H7 (cell line): ENCODE results near the gene RGS9BP. TPM values are rescaled to one million over a fixed set of nuclear protein-coding genes. Genes with fewer than 3 reads are reported as not detected.
"Not testable (repeated sequence)": the region's sequence is repeated elsewhere in the genome, so short reads cannot be mapped to it uniquely, and the experiment has no call there.

ENCODE experiments used
- DNase-seq: peaks from one replicate; pipeline ENCODE4 v3.0.0; 2012
- H3K27me3 ChIP-seq: 2 replicates; pipeline ENCODE4 v1.6.0; 2011; ENCODE audit warnings: mild to moderate bottlenecking, low read length; ENCODE audit not compliant: control insufficient read depth, insufficient read depth
- H3K36me3 ChIP-seq: replicated peaks from 2 replicates; pipeline ENCODE4 v1.5.1; 2011; ENCODE audit warnings: low read length; ENCODE audit not compliant: control insufficient read depth, insufficient read depth
- H3K4me3 ChIP-seq: 2 replicates; pipeline ENCODE4 v1.5.1; 2011; ENCODE audit warnings: low read depth, mild to moderate bottlenecking, control low read depth, low read length, moderate library complexity; ENCODE audit not compliant: insufficient read depth
- total RNA-seq: library from RNA; depleted of rRNA; stranded (reverse); fragments of >200 nt; shearing (Covaris generic); gene quantifications from 2 replicates; pipeline ENCODE4 v1.2.3, GENCODE V29; 2014

Gene RGS9BP
- total RNA-seq, 1 experiment from 2014 or later, result 0.35 TPM

DNA sequence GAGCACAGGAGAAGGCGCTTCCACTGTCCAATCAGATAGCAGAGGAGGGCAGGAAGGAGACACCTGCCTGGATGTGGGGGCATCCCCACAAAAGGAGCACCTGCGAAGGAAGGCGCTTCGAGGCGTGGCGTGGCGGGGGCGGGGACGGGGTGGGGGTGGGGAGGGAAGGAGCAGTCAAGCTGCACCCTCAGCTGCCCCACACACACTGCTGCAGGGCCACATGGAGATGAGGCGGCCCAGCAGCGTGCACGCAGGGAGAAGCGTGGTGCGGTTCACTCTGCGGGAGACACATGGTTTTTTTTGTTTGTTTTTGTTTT, 22.1 kb upstream of the RGS9BP start:
- DNase-seq, result peak; percentile 51
- H3K36me3 ChIP-seq, result peaks cover 2% of the 10 kb centered on the region; the same call in 1 of the 2 replicates
- no peak overlapping the region for H3K4me3 ChIP-seq
- H3K27me3 ChIP-seq, result no peaks in the 10 kb centered on the region

DNA sequence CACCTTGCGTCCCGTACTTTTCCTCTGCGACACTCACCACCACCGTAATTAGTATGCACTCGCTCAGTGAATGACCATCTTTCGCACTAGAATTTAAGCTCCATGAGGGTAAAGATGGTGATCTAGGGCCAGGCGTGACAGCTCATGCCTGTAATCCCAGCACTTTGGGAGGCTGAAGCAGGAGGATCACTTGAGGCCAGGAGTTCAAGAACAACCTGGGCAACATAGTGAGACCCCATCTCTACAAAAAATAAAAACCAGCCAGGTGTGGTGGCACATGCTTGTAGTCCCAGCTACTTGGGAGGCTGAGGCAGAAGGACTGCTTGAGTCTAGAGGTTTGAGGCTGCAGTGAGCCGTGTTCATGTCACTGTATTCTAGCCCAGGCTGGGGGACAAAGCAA, 19.3 kb upstream of the RGS9BP start:
- DNase-seq, H3K4me3 ChIP-seq, H3K36me3 ChIP-seq, H3K27me3 ChIP-seq: not testable (repeated sequence)

DNA sequence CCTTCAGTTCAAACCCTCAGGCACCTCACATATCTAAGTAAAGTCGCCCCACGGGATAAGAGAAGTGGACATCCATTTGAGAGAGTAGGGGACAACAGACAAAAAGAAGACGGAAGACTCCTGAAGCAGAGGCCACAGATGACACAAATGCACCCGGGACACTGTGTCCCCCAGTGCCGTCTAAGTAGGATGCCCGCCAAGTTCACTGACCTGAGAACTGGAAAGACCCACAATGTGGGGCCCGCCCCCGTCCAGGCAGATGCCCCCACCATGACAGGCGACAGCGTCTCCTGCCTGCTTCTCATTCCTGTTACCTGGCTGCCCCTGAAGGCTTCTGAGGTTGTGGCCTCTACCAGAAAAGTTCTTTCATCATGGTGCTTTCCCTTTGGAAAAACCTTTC, 17.6 kb upstream of the RGS9BP start:
- no peak overlapping the region for H3K4me3 ChIP-seq
- DNase-seq, result no peak

DNA sequence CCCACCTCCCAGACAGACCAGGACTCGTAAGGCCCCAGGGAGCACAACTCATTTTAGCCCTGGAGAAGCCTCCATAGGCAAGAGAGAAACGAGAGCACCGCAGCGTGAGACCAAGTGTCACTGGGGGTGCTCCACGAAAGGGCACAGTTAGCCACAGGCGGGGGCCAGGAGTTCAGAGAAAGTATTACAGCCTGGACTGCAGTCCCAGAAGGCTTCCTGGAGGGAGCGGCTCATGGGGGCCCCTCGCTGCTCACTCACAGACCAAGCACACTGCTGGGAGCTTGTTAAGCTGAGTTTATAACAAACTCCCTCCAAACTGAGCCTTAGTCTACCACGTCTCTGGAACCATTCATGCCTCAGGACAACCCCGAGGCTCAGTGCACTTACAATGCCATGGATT, 17.1 kb upstream of the RGS9BP start:
- H3K36me3 ChIP-seq, result peaks cover 2% of the 10 kb centered on the region; the same call in 1 of the 2 replicates

More for the DNA sequence above, 17.6 kb upstream of the RGS9BP start:
- no peaks in the 10 kb centered on the region for H3K27me3 ChIP-seq
- peaks cover 2% of the 10 kb centered on the region; the same call in 1 of the 2 replicates for H3K36me3 ChIP-seq

DNA sequence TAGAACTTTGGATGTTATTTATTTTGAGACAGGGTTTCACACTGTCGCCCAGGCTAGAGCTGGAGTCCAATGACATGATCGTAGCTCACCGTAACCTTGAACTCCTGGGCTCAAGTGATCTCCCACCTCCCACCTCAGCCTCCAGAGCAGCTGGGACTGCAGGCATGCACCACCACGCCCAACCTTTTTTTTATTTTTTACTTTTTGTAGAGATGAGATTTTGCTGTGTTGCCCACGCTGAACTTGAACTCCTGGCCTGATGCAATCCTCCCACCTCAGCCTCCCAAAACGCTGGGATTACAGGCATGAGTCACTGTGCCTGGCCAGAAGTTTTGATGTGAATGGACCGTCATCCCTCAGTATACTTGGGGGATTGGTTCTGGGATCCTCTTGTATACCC, 14.3 kb upstream of the RGS9BP start:
- Histone ChIP-seq H3K36me3 (no peaks in the 10 kb centered on the region; the same call in 1 of the 2 replicates), H3K4me3 (no peak overlapping the region), H3K27me3 (no peaks in the 10 kb centered on the region)
- no peak for DNase-seq

More for the DNA sequence above, 17.1 kb upstream of the RGS9BP start:
- no peak for DNase-seq
- no peaks in the 10 kb centered on the region for H3K27me3 ChIP-seq
- H3K4me3 ChIP-seq, result no peak overlapping the region

DNA sequence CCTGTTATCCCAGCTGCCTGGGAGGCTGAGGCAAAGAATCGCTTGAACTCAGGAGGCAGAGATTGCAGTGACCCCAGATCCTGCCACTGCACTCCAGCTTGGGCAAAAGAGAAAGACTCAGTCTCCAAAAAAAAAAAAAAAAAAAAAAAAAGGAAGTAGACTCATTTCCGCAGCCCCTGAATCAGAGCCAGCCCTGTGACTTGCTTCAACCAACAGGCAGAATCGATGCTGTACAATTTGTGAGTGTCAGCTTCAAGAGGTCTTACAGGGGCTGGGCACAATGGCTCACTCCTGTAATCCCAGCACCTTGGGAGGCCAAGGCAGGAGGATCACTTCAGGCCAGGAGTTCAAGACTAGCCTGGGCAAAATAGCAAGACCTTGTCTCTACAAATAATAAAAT, 13.5 kb upstream of the RGS9BP start:
- no peaks in the 10 kb centered on the region for H3K27me3 ChIP-seq
- no peak overlapping the region for H3K4me3 ChIP-seq
- DNase-seq, result no peak
- no peaks in the 10 kb centered on the region; the same call in 1 of the 2 replicates for H3K36me3 ChIP-seq

DNA sequence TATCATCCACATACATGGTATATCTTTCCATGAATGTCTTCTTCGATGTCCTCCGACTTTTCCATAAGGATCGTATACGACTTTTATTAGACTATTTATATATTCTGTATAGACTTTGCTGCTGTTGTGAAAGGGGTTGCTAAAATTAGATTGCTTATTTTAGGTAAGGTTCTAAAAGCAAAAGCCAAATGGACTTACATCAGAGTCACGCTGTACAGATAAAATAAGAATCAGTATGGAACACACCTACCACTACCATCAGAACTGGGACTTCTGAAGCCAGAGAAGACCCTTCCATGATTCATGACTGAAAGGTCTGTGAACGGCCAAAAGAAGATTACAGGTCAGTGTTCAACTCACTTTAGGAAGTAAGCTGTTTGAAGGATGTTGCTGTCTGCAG, 9.6 kb upstream of the RGS9BP start:
- Histone ChIP-seq H3K27me3 (no peaks in the 10 kb centered on the region), H3K4me3 (no peak overlapping the region), H3K36me3 (no peaks in the 10 kb centered on the region; the same call in 1 of the 2 replicates)
- no peak for DNase-seq

DNA sequence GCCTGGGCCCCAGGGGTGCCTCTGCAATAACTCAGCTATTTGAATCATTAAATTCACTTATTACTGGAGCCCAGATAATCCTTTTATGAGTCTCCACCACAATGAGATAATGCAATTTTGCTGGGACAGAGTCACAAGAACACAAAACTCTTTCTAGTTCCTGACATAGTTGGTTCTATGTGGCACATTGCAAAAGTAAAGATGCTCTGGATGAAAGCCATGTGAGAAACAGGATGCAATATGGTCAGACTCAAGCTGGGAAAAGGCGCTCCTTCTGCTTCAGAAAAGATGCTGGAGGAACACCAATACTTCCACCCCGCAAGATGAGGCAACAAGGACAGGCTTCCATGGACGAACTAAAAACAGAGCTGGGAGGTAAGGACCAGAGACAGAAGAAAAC, 6.3 kb upstream of the RGS9BP start:
- H3K27me3 ChIP-seq, result no peaks in the 10 kb centered on the region
- no peak overlapping the region for H3K4me3 ChIP-seq
- DNase-seq, result no peak
- H3K36me3 ChIP-seq, result no peaks in the 10 kb centered on the region; the same call in 1 of the 2 replicates

DNA sequence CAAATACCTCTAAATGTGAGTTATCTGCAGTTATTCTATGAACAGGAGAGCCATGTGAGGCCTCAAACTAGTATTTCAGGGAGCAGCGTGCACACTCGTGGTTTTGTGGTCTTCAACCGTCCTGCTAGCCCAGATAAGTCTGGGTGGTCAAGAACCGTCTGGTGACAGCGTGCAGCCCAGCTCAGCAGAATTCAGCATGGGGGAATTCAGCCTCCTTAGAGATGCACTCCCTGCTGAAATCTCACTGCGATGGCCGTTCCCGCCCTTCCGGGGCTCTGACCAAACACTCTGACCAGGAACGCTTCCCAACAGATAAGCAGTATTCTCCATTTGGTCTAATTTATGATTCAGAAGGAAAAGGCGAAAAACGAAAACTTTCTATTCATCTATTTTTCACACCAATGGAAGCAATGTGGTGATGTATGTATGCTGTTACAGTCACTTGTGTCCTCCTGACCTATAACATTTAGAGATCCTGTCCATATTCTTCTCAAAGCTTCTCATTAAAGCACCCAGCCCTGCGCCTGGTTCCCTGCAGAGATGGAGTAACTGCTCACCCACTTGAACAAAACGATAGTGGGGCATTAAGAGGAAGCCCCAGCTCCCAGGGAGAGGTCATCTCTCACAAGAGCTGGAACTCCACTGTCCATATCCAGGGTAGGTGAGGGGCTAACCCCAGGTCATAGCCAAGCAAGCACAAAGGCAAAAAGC, 3.6 kb upstream of the RGS9BP start:
- H3K4me3 ChIP-seq, result no peak overlapping the region
- DNase-seq, result no peak

DNA sequence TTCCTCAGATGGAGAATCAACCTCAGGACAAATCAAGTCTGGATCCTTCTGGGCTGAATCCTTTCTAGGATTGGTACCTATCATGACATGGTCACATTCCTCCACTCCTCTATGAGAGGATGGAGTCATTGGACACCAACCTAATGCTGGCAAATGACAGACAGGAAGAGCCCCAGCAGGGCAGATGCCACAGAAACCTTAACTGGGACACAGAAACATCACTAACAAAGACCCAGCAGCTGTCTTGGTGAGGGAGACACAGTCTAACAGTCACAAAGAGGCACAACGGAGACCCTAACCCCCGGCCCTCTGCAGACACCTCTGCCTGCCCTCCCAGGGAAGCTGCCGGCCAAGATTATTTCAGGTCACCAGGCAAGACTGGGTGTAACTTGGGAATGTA, 2.8 kb upstream of the RGS9BP start:
- H3K27me3 ChIP-seq, result peaks cover 24% of the 10 kb centered on the region
- H3K4me3 ChIP-seq, result no peak overlapping the region
- DNase-seq, result no peak
- H3K36me3 ChIP-seq, result no peaks in the 10 kb centered on the region

More for the DNA sequence above, 3.6 kb upstream of the RGS9BP start:
- peaks cover 16% of the 10 kb centered on the region for H3K27me3 ChIP-seq
- H3K36me3 ChIP-seq, result no peaks in the 10 kb centered on the region

DNA sequence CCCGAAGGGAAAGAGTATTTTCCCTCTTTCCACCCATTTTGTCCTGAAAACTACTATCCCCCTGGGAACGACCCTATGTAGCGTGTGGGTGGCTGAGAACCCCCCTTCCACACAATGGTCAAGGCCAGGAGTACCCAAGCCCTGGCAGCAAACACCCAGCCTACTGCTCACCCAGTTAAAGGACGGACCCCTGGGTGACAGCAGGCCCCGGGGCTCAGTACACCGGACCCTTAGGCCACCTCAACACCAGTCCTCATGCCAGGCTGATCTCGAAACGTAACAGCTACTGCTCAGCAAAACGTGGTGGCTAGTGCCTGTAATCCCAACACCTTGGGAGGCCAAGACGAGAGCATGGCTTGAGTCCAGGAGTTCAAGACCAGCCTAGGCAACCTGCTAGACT, 2.1 kb upstream of the RGS9BP start:
- Histone ChIP-seq H3K36me3 (no peaks in the 10 kb centered on the region), H3K27me3 (peaks cover 29% of the 10 kb centered on the region), H3K4me3 (no peak overlapping the region)
- DNase-seq, result no peak

DNA sequence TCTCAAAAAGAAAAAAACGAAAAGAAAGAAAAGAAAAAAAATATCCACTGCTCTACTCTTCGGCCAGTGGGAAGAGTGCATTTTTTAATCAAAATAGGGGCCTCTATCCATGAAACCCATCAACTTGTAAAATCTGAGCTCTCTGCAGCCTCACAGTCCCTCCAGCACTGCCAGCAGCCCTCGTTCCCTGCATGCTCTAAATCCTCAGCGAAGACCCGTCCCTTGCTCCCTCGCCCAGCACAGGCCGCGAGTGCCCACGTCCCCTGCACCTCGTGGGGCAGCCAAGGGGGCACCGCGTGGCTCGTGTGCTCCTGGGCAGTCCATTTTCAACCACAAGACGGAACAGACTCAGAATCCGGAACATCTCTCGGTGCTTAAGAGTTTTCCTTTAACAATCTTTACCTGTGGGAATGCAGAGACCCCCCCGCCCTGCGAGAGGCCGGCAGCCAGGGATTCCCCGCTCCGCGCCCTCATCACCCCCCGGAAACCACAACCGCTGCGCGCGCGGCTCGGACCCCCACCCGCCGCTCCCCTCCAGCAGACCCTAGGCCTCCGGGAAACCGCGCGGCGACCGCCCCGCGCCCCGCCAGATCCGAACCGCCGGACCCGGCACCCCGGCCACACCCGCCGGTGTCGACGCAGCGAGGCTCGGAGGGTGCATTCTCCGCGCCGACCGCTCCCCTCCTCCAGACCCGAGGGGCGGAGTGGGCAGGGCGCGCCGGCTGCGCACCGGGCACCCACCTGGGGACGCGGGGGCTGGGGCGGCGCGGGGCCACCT, 1.3 kb upstream of the RGS9BP start:
- peak overlapping the region; percentile 91 for H3K4me3 ChIP-seq
- no peaks in the 10 kb centered on the region for H3K36me3 ChIP-seq
- peaks cover 29% of the 10 kb centered on the region for H3K27me3 ChIP-seq
- no peak for DNase-seq

DNA sequence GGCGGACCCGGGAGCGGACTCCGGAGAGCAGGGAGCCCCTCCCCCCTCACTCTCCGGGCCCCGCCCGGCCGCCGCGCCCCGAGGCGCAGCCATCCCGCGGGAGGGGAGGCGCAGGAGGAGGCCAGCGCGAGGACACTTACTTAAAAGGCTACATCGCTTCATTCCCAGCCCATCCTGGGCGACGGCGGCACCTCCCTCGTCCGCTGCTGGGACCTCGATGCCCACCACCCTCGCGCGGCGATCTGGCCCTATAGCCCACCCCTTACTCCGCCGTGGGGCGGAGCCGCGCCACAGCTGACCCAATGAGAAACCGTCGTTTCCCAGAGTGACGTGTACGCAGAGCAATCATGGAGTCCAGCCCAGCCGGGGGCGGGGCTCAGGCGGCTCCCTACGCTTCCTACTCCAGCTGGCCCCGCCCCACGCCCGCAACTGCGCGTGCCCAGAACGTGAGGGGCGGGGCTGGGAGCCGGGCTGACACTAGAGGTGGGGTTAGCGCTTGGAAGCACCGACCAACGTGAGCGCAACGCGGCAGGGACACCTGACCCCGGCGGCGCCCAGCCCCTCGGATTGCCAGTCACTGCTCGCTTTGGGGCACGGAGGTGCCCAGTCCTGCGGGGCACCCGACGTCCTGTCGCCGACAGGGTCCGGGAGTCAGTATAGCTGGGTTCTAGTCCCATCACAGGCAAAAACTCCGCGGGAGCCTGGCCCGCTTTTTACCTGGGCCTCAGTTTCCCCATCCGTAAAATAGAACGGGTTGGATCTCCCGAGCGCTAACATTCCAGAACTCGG, 523 bp upstream of the RGS9BP start, which contains the start of gene ANKRD27:
Gene ANKRD27, minus strand, starts transcription at position 250 of the 789 bp plus-strand sequence. CDS start 16,165 bp downstream, outside the sequence.
- H3K4me3 ChIP-seq, result peak within 1 kb of the TSS; percentile 91
- DNase-seq, result peak; percentile 99
- peaks cover 29% of the 10 kb centered on the region for H3K27me3 ChIP-seq
- no peaks in the 10 kb centered on the region for H3K36me3 ChIP-seq

DNA sequence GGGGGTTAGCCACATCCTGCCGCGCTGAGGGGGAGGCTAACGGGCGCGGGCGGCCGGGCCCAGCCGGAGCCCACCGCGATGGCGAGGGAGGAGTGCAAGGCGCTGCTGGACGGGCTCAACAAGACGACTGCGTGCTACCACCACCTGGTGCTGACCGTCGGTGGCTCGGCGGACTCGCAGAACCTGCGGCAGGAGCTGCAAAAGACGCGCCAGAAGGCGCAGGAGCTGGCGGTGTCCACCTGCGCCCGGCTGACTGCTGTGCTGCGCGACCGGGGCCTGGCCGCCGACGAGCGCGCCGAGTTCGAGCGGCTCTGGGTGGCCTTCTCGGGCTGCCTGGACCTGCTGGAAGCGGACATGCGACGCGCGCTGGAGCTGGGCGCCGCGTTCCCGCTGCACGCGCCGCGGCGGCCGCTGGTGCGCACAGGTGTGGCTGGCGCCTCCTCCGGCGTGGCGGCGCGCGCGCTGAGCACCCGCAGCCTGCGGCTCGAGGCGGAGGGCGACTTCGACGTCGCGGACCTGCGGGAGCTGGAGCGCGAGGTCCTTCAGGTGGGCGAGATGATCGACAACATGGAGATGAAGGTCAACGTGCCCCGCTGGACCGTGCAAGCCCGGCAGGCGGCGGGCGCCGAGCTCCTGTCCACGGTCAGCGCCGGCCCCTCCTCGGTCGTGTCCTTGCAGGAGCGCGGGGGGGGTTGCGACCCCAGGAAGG, 692 bp downstream of the RGS9BP start:
- DNase-seq, result peak; percentile 76
- Histone ChIP-seq H3K36me3 (no peaks in the 10 kb centered on the region), H3K27me3 (peaks cover 29% of the 10 kb centered on the region), H3K4me3 (peak overlapping the region; percentile 72)
